ENCODE results near the gene AMD1.

GRCh38 chr6:110902091-110902490 lies 27.5 kb downstream of the AMD1 start:
- TF ChIP-seq CTCF (IDR thresholded peaks at IDR 0.05; ENCODE audit: low read length) (no peak), EZH2 (optimal IDR thresholded peaks at IDR 0.05; ENCODE audit: low read depth, low read length) (no peak), EZH2phosphoT487 (IDR thresholded peaks at IDR 0.05; ENCODE audit: low read length) (no peak)

All from MM.1S (cell line).